IPS-NIHi7 (cell line): Measurements from ENCODE around the gene LYRM1.
"Not testable (repeated sequence)": the region's sequence is repeated elsewhere in the genome, so short reads cannot be mapped to it uniquely, and the experiment has no call there.

Source experiments
- DNase-seq: peaks from one replicate; pipeline ENCODE4 v3.0.0; 2012; ENCODE audit warnings: mixed read lengths; ENCODE audit errors: extremely low spot score

Gene LYRM1

DNA sequence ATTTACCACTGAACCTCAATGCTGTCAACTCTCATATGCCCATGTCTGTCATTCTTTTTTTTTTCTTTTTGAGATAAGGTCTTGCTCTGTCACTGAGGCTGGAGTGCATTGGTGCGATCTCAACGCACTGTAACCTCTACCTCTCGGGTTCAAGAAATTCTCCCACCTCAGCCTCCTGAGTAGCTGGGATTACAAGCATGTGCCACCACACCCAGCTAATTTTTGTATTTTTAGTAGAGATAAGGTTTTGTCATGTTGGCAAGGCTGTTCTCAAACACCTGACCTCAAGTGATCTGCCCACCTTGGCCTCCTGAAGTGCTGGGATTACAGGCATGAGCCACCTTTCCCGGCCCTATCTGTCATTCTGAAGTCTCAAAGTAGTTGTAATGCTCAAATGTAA, 72.6 kb downstream of the LYRM1 start:
- not testable (repeated sequence) for DNase-seq
